HepG2 (cell line): ENCODE results near the gene DNAJC1. TPM values are rescaled to one million over a fixed set of nuclear protein-coding genes. Genes with fewer than 3 reads are reported as not detected.
A peak's percentile ranks its signal among the peaks of the same experiment; 100 is the strongest.

Source experiments
- CBX2 ChIP-seq, 2 experiments: fragments of 200-600 bp in 1 of 2; sonication (generic); formaldehyde crosslinking in 1 of 2; IDR thresholded peaks; 2 replicates each; pipeline versions ENCODE4 v1.7.0 to v1.8.1; 2018 to 2022; ENCODE audit warnings: low read depth in 2 of 2, low read length in 1 of 2, mild to moderate bottlenecking in 1 of 2, missing genetic modification reagents in 1 of 2
- CREB1 ChIP-seq, 2 experiments: fragments of 450-650 bp in 1 of 2; IDR thresholded peaks; 2 replicates each; pipeline ENCODE4 v1.6.1; 2016 to 2017; ENCODE audit warnings: control low read depth in 1 of 2, mild to moderate bottlenecking in 1 of 2, missing compliant biosample characterization in 1 of 2, missing genetic modification characterization in 1 of 2
- GZF1 ChIP-seq: sonication (generic); formaldehyde crosslinking; IDR thresholded peaks from 2 replicates; pipeline ENCODE4 v1.5.1; 2020; ENCODE audit warnings: mild to moderate bottlenecking, missing genetic modification reagents
- MLLT10 ChIP-seq: sonication (generic); formaldehyde crosslinking; IDR thresholded peaks from 2 replicates; pipeline ENCODE4 v1.4.0; 2020; ENCODE audit warnings: missing genetic modification reagents
- NR2F2 ChIP-seq: IDR thresholded peaks from 2 replicates; pipeline ENCODE4 v1.6.1; 2012; ENCODE audit warnings: low read depth, inconsistent platforms, borderline replicate concordance
- PHF5A ChIP-seq: IDR thresholded peaks from one replicate; pipeline ENCODE4 v1.6.1; 2018; ENCODE audit warnings: low read depth, missing genetic modification reagents; ENCODE audit not compliant: unreplicated experiment
- PRPF4 ChIP-seq: fragments of 200-400 bp; formaldehyde crosslinking; IDR thresholded peaks from 2 replicates; pipeline ENCODE4 v1.6.1; 2016; ENCODE audit warnings: low read length, low read depth; ENCODE audit not compliant: poor library complexity, severe bottlenecking
- SMC3 ChIP-seq: IDR thresholded peaks from 2 replicates; pipeline ENCODE4 v1.6.1; 2011; ENCODE audit warnings: low read length, improper control_type of control experiment
- SUZ12 ChIP-seq: fragments of 150-350 bp; IDR thresholded peaks from 2 replicates; pipeline ENCODE4 v1.6.1; 2014; ENCODE audit warnings: low read depth, low read length
- ZFP36 ChIP-seq: fragments of 150-350 bp; IDR thresholded peaks from 2 replicates; pipeline ENCODE4 v1.6.1; 2018; ENCODE audit warnings: borderline replicate concordance, low read length, low read depth; ENCODE audit not compliant: partially characterized antibody
- ZMYM3 ChIP-seq: sonication (generic); formaldehyde crosslinking; IDR thresholded peaks from 2 replicates; pipeline ENCODE4 v1.5.1; 2020; ENCODE audit warnings: mild to moderate bottlenecking, missing genetic modification reagents
- ZNF160 ChIP-seq: sonication (generic); formaldehyde crosslinking; IDR thresholded peaks from 2 replicates; pipeline ENCODE4 v1.8.0; 2022; ENCODE audit warnings: mild to moderate bottlenecking, inconsistent platforms, missing genetic modification reagents
- ZNF326 ChIP-seq: sonication (generic); formaldehyde crosslinking; IDR thresholded peaks from 2 replicates; pipeline ENCODE4 v1.4.0; 2020; ENCODE audit warnings: missing genetic modification reagents, borderline replicate concordance
- polyA plus RNA-seq, 8 experiments: library from polyadenylated mRNA; depleted of rRNA in 3 of 8; stranded (reverse) in 7 of 8; unstranded in 1 of 8; fragments of >200 nt; fragmentation: Illumina TruSeq in 4 of 8; extraction: Trizol in 4 of 8; gene quantifications; 2 replicates each; pipeline versions ENCODE4 v1.2.1 to v1.2.3, GENCODE V29; 2011 to 2016; ENCODE audit warnings: low read depth in 4 of 8, missing spikeins in 1 of 8, mixed read lengths in 1 of 8; ENCODE audit not compliant: insufficient read depth in 1 of 8
- total RNA-seq, 5 experiments: library from RNA; depleted of rRNA; stranded (reverse); fragments of >200 nt; fragmentation: Illumina TruSeq; extraction: Trizol; gene quantifications; 2 replicates each; pipeline ENCODE4 v1.2.3, GENCODE V29; 2016; ENCODE audit warnings: low read depth in 1 of 5
- TF ChIP-seq, protein P1 (sequence below): sonication (generic); formaldehyde crosslinking; IDR thresholded peaks from 2 replicates; pipeline ENCODE4 v1.4.0; 2020; ENCODE audit warnings: mild to moderate bottlenecking, missing genetic modification reagents
- TF ChIP-seq, protein P2 (sequence below): sonication (generic); formaldehyde crosslinking; IDR thresholded peaks from 2 replicates; pipeline ENCODE4 v1.8.0; 2022; ENCODE audit warnings: mild to moderate bottlenecking, missing genetic modification reagents, moderate library complexity
- TF ChIP-seq, protein P3 (sequence below): sonication (generic); formaldehyde crosslinking; IDR thresholded peaks from 2 replicates; pipeline ENCODE4 v1.4.0; 2020; ENCODE audit warnings: mild to moderate bottlenecking, missing genetic modification reagents
- TF ChIP-seq, protein P4 (sequence below): sonication (generic); IDR thresholded peaks from 2 replicates; pipeline ENCODE4 v1.6.1; 2016; ENCODE audit warnings: low read depth, borderline replicate concordance

The DNAJC1 gene
- total and polyA plus RNA-seq, 2 of the 13 experiments (the other 11 are each of a cell fraction or from before 2014, with no cell fraction given): 9.9 to 16.6 TPM

DNA sequence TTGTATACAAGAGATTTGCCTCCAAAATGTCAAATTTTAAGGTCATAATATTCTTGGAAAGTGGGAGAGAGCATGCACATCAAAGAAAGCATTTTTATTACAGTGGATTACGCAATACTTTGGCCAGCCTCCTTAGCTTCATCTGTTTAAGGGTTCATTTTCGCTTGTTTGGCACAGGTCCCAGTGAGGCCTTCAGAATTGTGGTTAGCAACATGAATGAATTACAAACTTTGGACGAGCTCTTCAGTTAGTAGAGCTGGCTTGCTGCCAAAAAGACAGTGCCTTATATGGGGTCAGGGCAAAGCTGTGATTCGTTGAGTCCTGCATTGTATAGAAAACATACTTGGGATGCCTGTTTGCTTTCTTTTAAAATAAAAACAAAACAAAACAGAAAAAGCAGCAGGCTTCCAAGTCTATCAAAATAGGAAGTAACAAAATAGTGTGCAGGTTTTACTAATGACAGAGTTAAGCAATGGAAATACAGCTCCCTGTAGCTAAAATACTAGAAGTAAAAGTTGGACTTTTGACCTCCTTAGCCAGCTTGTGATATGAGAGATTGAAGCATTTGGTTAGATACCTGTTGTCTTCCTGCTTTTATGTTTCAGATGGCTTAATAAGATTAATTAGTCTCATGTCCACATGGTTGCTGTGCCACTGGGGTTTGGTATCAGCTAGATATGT is 278.7 kb downstream of the DNAJC1 start (continued):
- TF ChIP-seq, protein P1, sequence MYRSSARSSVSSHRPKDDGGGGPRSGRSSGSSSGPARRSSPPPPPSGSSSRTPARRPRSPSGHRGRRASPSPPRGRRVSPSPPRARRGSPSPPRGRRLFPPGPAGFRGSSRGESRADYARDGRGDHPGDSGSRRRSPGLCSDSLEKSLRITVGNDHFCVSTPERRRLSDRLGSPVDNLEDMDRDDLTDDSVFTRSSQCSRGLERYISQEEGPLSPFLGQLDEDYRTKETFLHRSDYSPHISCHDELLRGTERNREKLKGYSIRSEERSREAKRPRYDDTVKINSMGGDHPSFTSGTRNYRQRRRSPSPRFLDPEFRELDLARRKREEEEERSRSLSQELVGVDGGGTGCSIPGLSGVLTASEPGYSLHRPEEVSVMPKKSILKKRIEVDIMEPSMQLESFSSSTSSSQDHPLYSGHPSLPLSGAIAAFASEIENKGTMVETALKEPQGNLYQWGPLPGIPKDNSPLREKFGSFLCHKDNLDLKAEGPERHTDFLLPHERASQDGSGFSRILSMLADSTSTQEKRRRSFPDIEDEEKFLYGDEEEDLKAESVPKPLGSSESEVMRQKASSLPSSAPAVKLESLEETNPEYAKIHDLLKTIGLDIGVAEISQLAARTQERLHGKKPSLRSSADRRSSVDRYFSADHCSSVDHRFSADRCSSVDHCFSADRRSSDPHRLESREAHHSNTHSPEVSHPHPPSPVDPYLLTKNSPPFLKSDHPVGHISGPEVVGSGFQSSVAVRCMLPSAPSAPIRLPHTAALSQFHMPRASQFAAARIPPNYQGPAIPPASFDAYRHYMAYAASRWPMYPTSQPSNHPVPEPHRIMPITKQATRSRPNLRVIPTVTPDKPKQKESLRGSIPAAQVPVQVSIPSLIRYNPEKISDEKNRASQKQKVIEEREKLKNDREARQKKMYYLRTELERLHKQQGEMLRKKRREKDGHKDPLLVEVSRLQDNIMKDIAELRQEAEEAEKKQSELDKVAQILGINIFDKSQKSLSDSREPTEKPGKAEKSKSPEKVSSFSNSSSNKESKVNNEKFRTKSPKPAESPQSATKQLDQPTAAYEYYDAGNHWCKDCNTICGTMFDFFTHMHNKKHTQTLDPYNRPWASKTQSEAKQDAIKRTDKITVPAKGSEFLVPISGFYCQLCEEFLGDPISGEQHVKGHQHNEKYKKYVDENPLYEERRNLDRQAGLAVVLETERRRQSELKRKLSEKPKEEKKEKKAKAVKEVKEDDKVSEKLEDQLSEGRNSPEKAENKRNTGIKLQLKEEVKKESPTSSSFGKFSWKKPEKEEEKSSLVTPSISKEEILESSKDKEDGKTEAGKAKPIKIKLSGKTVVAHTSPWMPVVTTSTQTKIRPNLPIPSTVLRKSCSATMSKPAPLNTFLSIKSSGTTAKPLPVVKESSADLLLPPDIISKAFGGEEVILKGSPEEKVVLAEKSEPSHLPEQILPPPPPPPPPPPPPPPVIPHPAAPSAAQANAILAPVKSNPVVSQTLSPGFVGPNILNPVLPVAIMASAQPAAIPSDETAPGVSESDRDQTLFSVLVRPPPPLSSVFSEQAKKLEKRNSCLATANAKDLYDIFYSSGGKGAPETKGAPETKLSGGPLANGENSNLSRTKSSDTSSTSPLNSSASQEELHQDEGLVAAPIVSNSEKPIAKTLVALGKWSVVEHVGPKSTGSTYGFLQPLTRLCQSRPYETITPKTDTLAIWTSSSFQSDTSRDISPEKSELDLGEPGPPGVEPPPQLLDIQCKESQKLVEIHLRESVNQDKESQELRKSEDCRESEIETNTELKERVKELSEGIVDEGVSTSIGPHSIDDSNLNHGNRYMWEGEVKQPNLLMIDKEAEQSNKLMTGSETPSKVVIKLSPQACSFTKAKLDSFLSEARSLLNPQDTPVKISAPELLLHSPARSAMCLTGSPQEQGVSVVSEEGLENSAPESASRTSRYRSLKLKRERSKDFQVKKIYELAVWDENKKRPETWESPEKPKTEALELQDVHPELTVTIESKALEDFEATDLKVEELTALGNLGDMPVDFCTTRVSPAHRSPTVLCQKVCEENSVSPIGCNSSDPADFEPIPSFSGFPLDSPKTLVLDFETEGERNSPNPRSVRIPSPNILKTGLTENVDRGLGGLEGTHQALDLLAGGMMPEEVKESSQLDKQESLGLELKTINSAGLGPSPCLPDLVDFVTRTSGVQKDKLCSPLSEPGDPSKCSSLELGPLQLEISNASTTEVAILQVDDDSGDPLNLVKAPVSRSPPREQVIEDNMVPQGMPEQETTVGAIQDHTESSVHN (CRISPR knock-in tag): no peak
- TF ChIP-seq MLLT10 (CRISPR knock-in tag) (no peak), SUZ12 (no peak), NR2F2 (no peak), PRPF4 (no peak), PHF5A (CRISPR knock-in tag) (no peak), CBX2 (IDR thresholded peaks at IDR 0.05; ENCODE audit: low read depth, low read length) (no peak), CBX2 (CRISPR knock-in tag; IDR thresholded peaks at IDR 0.05; ENCODE audit: low read depth) (no peak), CREB1 (IDR thresholded peaks at IDR 0.05) (no peak), CREB1 (CRISPR knock-in tag; IDR thresholded peaks at IDR 0.05) (peak; percentile 57; the same call in 1 of the 2 replicates), ZFP36 (no peak), ZNF160 (CRISPR knock-in tag) (no peak), SMC3 (peak; percentile 54; the same call in 1 of the 2 replicates), GZF1 (CRISPR knock-in tag) (no peak), ZNF326 (CRISPR knock-in tag) (no peak), ZMYM3 (CRISPR knock-in tag) (no peak)
- TF ChIP-seq, protein P2, sequence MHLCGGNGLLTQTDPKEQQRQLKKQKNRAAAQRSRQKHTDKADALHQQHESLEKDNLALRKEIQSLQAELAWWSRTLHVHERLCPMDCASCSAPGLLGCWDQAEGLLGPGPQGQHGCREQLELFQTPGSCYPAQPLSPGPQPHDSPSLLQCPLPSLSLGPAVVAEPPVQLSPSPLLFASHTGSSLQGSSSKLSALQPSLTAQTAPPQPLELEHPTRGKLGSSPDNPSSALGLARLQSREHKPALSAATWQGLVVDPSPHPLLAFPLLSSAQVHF (CRISPR knock-in tag): no peak
- TF ChIP-seq, protein P3, sequence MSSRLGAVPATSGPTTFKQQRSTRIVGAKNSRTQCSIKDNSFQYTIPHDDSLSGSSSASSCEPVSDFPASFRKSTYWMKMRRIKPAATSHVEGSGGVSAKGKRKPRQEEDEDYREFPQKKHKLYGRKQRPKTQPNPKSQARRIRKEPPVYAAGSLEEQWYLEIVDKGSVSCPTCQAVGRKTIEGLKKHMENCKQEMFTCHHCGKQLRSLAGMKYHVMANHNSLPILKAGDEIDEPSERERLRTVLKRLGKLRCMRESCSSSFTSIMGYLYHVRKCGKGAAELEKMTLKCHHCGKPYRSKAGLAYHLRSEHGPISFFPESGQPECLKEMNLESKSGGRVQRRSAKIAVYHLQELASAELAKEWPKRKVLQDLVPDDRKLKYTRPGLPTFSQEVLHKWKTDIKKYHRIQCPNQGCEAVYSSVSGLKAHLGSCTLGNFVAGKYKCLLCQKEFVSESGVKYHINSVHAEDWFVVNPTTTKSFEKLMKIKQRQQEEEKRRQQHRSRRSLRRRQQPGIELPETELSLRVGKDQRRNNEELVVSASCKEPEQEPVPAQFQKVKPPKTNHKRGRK (CRISPR knock-in tag): no peak
- TF ChIP-seq, protein P4, sequence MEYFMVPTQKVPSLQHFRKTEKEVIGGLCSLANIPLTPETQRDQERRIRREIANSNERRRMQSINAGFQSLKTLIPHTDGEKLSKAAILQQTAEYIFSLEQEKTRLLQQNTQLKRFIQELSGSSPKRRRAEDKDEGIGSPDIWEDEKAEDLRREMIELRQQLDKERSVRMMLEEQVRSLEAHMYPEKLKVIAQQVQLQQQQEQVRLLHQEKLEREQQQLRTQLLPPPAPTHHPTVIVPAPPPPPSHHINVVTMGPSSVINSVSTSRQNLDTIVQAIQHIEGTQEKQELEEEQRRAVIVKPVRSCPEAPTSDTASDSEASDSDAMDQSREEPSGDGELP: no peak
